ENCODE data around the gene ZNF222. TPM values are rescaled to one million over a fixed set of nuclear protein-coding genes. Genes with fewer than 3 reads are reported as not detected.

ZNF222 gene
- total and polyA plus RNA-seq, 2 donors, result 5.3 to 9.2 TPM

DNA sequence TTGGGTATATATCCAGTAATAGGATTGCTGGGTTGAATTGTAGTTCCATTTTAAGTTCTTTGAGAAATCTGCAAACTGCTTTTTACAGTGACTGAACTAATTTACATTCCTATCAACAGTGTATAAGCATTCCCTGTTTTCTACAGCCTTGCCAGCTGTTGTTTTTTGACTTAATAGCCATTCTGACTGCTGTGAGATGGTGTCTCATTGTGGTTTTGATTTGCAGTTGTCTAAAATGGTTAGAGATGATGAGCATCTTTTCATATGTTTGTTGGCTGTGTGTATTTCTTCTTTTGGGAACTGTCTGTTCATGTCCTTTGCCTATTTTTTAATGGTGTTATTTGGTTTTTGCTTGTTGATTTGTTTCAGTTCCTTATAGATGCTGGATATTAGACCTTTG lies 4.0 kb upstream of the ZNF222 start:
- H3K4me3 ChIP-seq (ENCODE audit: low read depth, low read length), result no peak overlapping the region
- H3K4me1 ChIP-seq (ENCODE audit: insufficient read depth), result no peaks in the 10 kb centered on the region
- H3K36me3 ChIP-seq (ENCODE audit: insufficient read depth), result no peaks in the 10 kb centered on the region
- H3K27ac ChIP-seq (ENCODE audit: low read depth), result no peak overlapping the region
- no peak for DNase-seq (ENCODE audit: extremely low spot score)

GRCh38 chr19:44024900-44025216 lies 321 bp upstream of the ZNF222 start:
- Histone ChIP-seq H3K36me3 (ENCODE audit: insufficient read depth) (peaks cover 13% of the 10 kb centered on the region), H3K4me3 (ENCODE audit: low read depth, low read length) (peak overlapping the region; percentile 80), H3K27ac (ENCODE audit: low read depth) (no peak overlapping the region), H3K4me1 (ENCODE audit: insufficient read depth) (no peaks in the 10 kb centered on the region)
- DNase-seq (ENCODE audit: extremely low spot score), result no peak
- WGBS, result 34% methylated on average over 4 of the region's 4 CpGs

DNA sequence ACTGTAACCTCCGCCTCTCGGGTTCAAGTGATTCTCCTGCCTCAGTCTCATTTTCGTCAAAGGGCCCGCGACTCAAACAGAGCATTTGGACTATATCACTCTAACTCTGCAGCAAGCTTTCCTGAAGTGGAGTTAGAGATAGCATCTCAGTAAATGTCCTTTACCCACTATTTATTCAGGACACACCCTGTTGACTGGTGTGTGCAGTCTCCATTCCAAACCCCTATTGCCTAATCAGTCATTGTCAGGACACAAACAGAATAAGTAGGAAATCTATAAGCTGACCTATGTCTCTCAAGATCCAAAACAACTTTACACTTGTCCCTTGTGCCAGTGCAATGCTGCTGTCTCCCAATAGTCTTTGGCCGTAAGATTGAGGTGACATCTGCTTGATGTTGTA lies 1.4 kb downstream of the ZNF222 start:
- 92% methylated on average over 6 of the region's 6 CpGs for WGBS
- Histone ChIP-seq H3K36me3 (ENCODE audit: insufficient read depth) (peaks cover 18% of the 10 kb centered on the region), H3K4me1 (ENCODE audit: insufficient read depth) (no peaks in the 10 kb centered on the region), H3K4me3 (ENCODE audit: low read depth, low read length) (no peak overlapping the region), H3K27ac (ENCODE audit: low read depth) (no peak overlapping the region)
- DNase-seq (ENCODE audit: extremely low spot score), result no peak

DNA sequence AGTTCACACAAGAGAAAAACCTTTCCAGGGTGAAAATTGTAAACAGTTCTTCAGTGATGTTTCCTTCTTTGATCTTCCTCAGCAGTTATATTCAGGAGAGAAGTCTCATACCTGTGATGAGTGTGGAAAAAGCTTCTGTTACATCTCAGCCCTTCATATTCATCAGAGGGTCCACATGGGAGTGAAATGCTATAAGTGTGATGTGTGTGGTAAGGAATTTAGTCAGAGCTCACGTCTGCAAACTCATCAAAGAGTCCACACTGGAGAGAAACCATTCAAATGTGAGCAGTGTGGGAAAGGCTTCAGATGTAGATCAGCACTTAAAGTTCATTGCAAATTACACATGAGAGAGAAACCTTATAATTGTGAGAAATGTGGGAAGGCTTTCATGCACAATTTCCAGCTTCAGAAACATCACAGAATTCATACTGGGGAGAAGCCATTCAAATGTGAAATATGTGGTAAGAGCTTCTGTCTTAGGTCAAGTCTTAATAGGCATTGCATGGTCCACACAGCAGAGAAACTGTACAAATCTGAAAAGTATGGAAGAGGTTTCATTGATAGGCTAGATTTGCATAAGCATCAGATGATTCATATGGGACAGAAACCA lies 6.9 kb downstream of the ZNF222 start:
- DNase-seq (ENCODE audit: extremely low spot score), result no peak
- 89% methylated on average over 1 of the region's 1 CpG for WGBS
- Histone ChIP-seq H3K4me3 (ENCODE audit: low read depth, low read length) (no peak overlapping the region), H3K36me3 (ENCODE audit: insufficient read depth) (peaks cover 24% of the 10 kb centered on the region), H3K27ac (ENCODE audit: low read depth) (no peak overlapping the region), H3K4me1 (ENCODE audit: insufficient read depth) (no peaks in the 10 kb centered on the region)

GRCh38 chr19:44042147-44042546 lies 17.0 kb downstream of the ZNF222 start:
- Histone ChIP-seq H3K4me1 (ENCODE audit: insufficient read depth) (no peaks in the 10 kb centered on the region), H3K4me3 (ENCODE audit: low read depth, low read length) (no peak overlapping the region), H3K27ac (ENCODE audit: low read depth) (no peak overlapping the region), H3K36me3 (ENCODE audit: insufficient read depth) (no peaks in the 10 kb centered on the region)
- 78% methylated on average over 2 of the region's 2 CpGs for WGBS
- DNase-seq (ENCODE audit: extremely low spot score), result no peak

DNA sequence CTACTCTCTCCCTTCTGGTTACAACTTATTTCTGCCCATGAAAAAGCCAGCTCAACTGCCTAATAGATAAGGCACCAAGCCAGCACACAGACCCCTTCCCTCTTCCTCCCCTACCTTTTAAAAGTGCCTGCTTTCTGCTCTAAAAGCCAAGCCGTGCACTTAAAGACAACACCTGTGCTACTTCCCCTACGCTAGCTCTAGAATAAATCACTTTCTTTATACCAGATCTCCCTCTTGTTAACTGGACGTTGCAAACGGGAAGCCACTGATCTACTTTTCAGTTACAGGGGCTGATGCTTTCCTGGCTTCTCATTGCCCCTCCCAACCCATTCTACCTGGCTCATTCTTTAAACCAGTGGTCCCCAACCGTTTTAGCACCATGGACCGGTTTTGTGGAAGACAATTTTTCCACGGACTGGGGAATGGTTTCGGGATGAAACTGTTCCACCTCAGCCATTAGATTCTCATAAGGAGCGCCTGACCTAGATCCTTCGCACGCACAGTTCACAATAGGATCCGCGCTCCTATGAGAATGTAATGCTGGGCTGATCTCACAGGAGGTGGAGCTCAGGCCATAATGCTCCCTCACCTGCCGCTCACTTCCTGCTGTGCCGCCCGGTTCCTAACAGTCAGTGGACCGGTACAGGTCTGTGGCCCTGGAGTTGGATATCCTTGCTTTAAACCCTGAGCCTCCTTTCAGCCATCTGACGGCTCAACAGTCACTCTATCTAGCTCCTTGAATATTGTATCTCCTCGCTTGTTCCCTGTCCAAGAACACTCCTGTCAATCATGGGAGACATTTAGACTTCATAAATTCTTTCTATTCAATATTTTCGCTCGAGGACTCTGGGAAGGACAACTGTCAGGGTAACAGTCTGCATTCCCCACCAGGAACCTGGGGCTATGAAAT lies 25.8 kb downstream of the ZNF222 start:
- DNase-seq (ENCODE audit: extremely low spot score), result no peak
- WGBS, result 9% methylated on average over 21 of the region's 21 CpGs
- no peak overlapping the region for H3K27ac ChIP-seq (ENCODE audit: low read depth)

DNA sequence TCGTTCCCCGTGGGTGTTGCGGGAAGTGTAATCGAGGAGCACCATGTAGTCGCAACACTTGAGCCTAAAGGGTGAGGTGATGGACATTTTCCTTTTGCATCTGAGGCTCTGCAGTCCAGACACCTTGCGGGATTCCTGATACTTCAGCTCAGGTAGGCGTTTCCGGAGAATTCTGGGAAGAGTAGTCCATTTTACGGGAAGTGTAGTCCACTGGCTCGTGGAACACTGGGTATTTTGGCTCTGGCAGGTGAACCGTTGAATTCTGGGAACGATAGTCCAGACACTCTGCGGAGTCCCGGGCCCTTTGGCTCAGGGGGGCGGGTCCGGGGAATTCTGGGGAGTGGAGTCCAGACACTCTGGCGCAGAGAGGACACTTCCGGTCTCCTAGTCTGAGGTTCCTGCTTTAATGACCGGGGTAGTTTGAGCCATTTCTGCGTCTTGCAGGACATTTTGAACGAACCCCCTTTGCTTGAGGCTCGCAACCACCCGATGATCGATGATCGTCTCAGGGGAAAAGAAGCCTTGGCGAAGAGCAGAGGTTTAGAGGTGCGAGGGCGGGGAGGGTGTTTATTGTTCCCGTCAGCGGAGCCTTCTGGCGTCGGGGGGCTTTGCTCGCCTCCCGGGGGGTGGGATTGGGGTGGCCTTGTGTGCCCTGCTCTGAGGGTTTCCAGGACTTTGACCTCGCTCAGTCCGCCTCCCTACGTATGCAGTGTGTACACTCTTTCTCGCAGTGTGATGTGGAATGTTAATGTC lies 26.6 kb downstream of the ZNF222 start, which contains the start of gene ZNF223:
TSS of gene ZNF223 (plus strand) at position 387 of the 753 bp plus-strand sequence. CDS start 3,141 bp downstream, outside the sequence.
- Histone ChIP-seq H3K4me1 (ENCODE audit: insufficient read depth) (no peaks in the 10 kb centered on the region), H3K36me3 (ENCODE audit: insufficient read depth) (no peaks in the 10 kb centered on the region), H3K27ac (ENCODE audit: low read depth) (peak within 1 kb of the TSS; percentile 64), H3K4me3 (ENCODE audit: low read depth, low read length) (peak within 1 kb of the TSS; percentile 76)
- DNase-seq (ENCODE audit: extremely low spot score), result peak; percentile 97
- WGBS, result 1% methylated on average over 38 of the region's 38 CpGs

More for the DNA sequence above, 25.8 kb downstream of the ZNF222 start:
- H3K36me3 ChIP-seq (ENCODE audit: insufficient read depth), result no peaks in the 10 kb centered on the region
- H3K4me3 ChIP-seq (ENCODE audit: low read depth, low read length), result peak overlapping the region; percentile 76
- no peaks in the 10 kb centered on the region for H3K4me1 ChIP-seq (ENCODE audit: insufficient read depth)

- Histone ChIP-seq H3K4me1 (ENCODE audit: insufficient read depth) (no peaks in the 10 kb centered on the region), H3K4me3 (ENCODE audit: low read depth, low read length) (no peak overlapping the region), H3K36me3 (ENCODE audit: insufficient read depth) (peaks cover 2% of the 10 kb centered on the region), H3K27ac (ENCODE audit: low read depth) (no peak overlapping the region)
- WGBS, result 93% methylated on average over 5 of the region's 5 CpGs
- DNase-seq (ENCODE audit: extremely low spot score), result no peak
Measured at GRCh38 chr19:44055870-44056269, 30.7 kb downstream of the ZNF222 start.

DNA sequence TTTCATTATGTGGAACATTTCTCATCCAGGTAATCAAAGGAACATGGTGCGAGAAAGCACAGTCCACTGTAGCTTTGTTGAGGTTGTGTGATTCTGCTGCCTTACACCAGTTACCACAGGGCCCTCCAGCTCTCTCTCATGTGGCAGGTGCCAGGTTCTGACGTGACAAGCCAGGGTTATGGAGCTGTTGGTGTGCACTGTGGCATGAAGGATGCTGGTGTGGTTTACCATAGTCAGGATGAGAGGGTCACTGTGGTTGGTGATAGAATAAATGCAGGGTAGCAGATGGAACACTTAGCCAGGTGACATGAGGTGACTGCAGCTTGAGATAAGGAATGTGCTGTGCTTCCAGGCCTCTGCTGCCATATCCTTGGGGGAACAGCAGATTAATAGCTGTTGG lies 34.0 kb downstream of the ZNF222 start:
- Histone ChIP-seq H3K36me3 (ENCODE audit: insufficient read depth) (peaks cover 5% of the 10 kb centered on the region), H3K4me1 (ENCODE audit: insufficient read depth) (no peaks in the 10 kb centered on the region)

DNA sequence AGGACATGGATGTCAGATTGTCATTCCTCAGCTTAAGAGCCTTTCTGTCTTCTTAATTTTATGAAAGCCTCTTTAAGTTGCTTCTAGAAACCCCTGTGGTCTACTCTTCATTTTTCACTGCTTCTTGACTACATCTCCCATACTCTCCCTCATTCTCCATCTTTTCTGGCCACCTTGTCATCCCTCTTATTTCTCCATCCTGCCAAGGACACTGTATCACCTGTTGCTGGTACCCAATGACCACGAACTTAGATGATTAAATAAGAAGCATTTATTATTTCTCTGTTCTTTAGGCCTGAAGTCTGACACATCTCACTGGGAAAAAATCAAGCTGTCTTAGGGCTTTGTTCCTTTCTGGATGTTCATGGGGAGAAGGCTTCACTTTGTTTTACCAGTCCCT lies 35.9 kb downstream of the ZNF222 start:
- no peak overlapping the region for H3K27ac ChIP-seq (ENCODE audit: low read depth)
- DNase-seq (ENCODE audit: extremely low spot score), result no peak
- H3K4me1 ChIP-seq (ENCODE audit: insufficient read depth), result no peaks in the 10 kb centered on the region
- 93% methylated on average over 1 of the region's 1 CpG for WGBS
- H3K36me3 ChIP-seq (ENCODE audit: insufficient read depth), result peaks cover 5% of the 10 kb centered on the region
- no peak overlapping the region for H3K4me3 ChIP-seq (ENCODE audit: low read depth, low read length)

More for the DNA sequence above, 34.0 kb downstream of the ZNF222 start:
- Histone ChIP-seq H3K27ac (ENCODE audit: low read depth) (no peak overlapping the region), H3K4me3 (ENCODE audit: low read depth, low read length) (no peak overlapping the region)
- no peak for DNase-seq (ENCODE audit: extremely low spot score)
- 95% methylated on average over 2 of the region's 2 CpGs for WGBS

GRCh38 chr19:44066305-44066704 lies 41.1 kb downstream of the ZNF222 start:
- peaks cover 7% of the 10 kb centered on the region for H3K36me3 ChIP-seq (ENCODE audit: insufficient read depth)
- WGBS, result 63% methylated on average over 3 of the region's 3 CpGs

DNA sequence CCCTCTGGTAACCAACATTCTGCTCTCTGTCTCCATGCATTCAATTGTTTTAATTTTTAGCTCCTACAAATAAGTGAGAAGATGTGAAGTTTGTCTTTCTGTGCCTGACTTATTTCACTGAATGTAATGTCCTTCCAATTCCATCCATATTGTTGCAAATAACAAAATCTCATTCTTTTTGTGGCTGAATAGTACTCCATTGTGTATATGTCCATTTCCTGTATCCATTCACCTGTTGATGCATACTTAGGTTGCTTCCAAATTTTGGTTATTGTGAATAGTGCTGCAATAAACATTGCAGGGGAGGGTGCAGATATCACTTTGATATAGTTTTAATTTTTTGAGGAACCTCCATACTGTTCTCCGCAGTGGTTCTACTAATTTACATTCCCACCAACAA lies 44.2 kb downstream of the ZNF222 start:
- 89% methylated on average over 1 of the region's 1 CpG for WGBS
- no peak overlapping the region for H3K27ac ChIP-seq (ENCODE audit: low read depth)
- H3K36me3 ChIP-seq (ENCODE audit: insufficient read depth), result peaks cover 3% of the 10 kb centered on the region
- H3K4me1 ChIP-seq (ENCODE audit: insufficient read depth), result no peaks in the 10 kb centered on the region
- H3K4me3 ChIP-seq (ENCODE audit: low read depth, low read length), result no peak overlapping the region
- no peak for DNase-seq (ENCODE audit: extremely low spot score)

More at GRCh38 chr19:44066305-44066704, 41.1 kb downstream of the ZNF222 start:
- Histone ChIP-seq H3K27ac (ENCODE audit: low read depth) (no peak overlapping the region), H3K4me3 (ENCODE audit: low read depth, low read length) (no peak overlapping the region), H3K4me1 (ENCODE audit: insufficient read depth) (no peaks in the 10 kb centered on the region)
- DNase-seq (ENCODE audit: extremely low spot score), result no peak

GRCh38 chr19:44071824-44072542 lies 46.8 kb downstream of the ZNF222 start, which contains the start of gene ZNF284:
ZNF284 (plus strand) TSS chr19:44072159; CDS start chr19:44076390, 4,231 bp downstream.
- Histone ChIP-seq H3K4me1 (ENCODE audit: insufficient read depth) (no peaks in the 10 kb centered on the region), H3K4me3 (ENCODE audit: low read depth, low read length) (peak within 1 kb of the TSS; percentile 63), H3K36me3 (ENCODE audit: insufficient read depth) (no peaks in the 10 kb centered on the region), H3K27ac (ENCODE audit: low read depth) (no peak within 1 kb of the TSS)
- under 1% methylated on average over 40 of the region's 40 CpGs for WGBS
- peak; percentile 88 for DNase-seq (ENCODE audit: extremely low spot score)
